ENCODE results near the gene OSGIN1.
A peak's percentile ranks its signal among the peaks of the same experiment; 100 is the strongest.

OSGIN1 gene

DNA sequence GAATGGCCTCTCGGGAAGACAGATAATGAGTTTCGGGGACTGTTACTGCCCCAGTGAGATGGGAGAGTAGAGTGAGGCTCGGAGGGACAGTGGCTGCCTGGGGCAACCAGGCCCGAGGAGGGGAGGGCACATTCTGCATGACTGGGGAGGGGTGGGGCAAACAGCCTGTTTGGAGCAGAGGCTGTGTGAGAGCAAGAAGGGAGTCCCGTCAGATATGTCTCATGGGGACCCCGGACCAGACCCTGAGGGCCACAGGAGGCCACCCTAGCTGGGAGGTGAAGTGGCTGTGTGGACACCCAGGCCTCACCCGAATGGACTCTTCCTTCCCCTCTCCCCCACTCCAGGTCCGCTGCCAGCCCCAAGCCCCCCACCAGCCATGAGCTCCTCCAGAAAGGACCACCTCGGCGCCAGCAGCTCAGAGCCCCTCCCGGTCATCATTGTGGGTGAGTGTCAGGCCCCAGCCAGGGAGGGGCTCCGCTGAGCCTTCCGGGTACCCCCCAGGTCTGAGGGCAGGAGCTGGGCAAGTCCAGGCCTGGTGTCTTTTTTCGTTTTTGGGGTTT, 4.3 kb downstream of the OSGIN1 start:
- no peak for DNase-seq (ENCODE audit: low spot score)

DNA sequence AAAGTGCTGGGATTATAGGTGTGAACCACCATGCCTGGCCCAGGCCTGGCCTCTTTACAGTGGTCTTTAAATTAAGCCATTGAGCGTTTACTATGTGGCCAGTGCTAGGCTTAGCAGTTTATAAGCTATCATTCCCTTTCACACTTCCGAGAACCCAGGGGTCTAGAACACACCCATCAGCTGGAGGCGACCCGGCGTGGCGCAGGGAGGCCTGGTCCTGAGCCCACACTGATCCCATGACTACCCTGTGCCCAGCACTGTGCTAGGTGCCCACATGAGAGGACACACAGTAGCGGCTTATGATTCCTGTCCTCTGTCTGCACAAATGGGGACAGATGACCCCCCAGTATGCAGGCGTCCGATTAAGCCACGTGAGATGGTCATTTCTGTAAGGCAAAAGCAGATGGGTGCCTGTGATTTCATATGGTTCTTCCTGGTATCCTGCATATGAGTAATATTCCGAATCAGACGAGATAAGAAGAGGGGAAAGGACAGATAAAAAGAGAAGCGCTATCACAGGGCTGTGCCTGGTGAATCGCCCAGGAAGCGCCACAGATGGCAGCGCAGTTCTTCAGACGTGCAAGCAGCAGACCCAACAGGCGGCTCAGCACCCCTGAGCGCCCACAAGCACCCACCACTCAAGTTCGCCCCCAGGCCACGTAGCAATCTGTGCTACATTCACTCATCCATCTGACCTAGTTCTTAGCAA, 5.3 kb downstream of the OSGIN1 start:
- no peak for DNase-seq (ENCODE audit: low spot score)

DNA sequence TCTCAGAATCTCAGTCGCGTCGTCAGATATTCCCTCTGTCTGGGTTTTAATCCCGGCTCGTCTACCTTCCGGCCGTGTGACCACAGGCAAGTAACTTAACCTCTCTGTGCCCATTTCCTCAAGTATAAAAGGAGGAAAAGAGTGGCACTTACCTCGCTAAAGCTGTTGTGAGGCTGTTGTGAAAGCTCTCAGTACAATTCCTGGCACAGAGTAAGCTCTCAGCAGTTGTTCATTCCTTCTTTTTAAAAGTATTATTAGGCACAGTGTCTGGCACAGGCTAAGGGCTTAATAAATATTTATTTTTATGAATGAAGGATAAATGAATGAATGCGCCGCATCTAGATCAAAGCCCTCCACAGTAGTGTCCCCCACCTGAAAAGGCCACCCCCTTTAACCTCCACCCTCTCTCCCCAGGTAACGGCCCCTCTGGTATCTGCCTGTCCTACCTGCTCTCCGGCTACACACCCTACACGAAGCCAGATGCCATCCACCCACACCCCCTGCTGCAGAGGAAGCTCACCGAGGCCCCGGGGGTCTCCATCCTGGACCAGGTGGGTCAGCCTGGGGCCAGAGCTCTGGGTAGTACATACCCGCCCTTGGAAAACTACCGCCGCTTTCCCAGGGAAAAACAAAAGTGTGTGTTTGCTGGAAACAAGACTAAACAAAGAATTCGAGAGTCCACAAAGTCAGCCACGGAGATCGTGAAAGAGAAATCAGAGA, 6.0 kb downstream of the OSGIN1 start:
- no peak for DNase-seq (ENCODE audit: low spot score)

DNA sequence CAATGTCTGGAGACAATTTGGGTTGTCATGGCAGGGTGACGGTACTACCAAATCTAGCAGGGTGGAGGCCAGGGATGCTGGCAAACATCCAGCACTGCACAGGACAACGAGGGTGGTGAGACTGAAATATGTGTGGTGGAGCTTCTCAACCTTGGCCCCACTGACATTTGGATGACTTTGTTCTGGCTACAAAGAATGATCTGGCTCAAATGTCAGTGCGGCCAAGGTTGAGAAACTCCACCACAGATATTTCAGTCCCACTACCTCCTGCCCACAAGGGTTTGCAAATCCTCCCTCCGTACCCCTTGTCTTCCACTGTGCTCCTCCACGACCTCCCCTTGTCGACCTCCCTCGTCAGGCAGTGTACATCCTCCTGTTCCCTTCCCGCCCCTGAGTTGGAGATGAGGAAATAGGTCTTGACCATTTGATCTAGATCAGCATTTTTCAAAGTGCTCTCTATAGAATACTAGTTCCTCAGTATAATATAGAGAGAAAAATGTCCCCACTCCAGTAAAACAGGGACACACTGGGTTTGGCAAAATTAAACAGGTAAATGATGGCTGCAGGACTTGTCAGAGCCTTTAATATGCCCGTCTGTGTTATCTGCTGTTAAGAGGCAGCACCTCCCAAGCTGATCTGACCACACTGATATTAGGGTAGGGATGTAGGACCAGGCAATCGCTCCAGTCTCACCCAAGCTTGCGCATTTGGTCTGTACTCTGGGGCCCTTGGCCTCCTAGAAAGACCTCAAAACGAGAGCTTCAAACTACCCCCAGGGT, 6.8 kb downstream of the OSGIN1 start:
- DNase-seq (ENCODE audit: low spot score), result no peak

DNA sequence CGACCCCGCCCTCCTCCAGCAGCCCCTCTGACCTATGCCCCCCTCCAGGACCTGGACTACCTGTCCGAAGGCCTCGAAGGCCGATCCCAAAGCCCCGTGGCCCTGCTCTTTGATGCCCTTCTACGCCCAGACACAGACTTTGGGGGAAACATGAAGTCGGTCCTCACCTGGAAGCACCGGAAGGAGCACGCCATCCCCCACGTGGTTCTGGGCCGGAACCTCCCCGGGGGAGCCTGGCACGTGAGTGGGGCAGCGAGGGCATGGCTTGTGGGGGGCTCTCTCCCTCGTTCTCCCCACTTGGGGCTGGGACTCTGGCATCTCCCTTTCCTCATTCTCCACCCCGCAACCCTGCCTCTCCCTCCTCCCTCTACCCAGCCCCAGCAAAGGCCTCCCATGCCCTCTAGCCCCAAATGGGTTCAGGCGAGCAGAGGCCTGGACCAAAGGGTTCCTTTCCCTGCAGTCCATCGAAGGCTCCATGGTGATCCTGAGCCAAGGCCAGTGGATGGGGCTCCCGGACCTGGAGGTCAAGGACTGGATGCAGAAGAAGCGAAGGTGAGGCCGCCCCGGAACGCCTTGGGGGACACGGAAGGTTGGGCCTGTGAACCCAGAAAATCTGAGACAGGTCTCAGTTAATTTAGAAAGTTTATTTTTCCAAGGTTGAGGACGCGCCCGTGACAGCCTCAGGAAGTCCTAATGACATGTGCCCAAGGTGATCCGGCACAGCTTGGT, 7.6 kb downstream of the OSGIN1 start:
- DNase-seq (ENCODE audit: low spot score), result no peak

DNA sequence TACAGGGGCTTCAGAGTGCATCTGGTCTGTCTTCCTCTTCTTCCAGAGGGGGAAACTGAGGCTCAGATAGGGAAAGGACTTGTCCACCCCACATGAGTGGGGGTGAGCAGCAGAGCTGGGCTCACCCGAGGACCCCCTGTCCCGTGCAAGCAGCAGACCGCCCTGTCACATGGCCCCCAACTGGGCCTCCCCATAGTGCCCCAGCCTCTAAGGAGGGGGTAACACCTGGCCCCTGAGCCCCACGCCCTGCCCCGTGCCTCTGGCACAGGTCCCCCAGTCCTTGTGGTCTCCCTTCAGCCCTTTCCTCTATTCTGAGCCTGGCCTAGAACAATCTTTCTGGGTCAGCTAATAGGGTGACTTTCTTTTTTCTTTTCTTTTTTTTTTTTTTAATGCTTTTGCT, 8.6 kb downstream of the OSGIN1 start:
- DNase-seq (ENCODE audit: low spot score), result no peak

DNA sequence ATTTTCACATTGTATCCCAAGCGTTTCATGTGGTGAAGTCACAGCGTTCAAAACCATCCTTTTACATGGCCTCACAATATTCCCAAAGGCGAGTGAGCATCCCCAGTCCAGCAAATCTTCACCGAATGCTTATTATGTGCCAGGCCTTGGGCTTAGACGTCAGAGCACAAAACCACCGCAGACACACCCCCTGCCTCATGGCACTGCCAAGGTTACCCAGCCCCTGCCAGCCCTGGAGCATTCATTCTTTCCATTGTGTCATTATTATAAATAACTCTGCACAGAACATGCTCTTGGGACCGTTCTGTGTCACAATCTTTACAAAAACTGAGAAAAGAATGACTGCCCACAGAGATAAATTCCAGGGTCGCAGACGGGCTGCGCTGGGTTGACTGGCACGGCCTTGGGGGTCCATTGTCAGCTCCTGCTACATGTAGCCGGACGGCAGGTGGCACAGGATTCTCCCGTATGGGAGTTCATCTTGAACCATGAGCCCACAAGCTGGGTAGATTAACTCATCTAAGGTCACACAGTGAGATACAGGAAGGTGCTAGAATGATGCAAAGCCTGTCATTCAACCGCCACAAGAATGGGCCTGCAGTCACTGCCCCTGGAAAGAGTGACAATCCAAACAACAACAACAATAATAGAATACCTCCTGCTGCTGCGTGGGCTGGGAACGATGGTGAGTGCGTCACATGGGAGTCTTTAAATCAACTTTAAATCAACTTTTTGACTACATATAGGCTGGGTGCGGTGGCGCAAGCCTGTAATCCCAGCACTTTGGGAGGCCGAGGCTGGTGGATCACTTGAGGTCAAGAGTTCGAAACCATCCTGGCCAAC, 10.5 kb downstream of the OSGIN1 start:
- DNase-seq (ENCODE audit: low spot score), result no peak

DNA sequence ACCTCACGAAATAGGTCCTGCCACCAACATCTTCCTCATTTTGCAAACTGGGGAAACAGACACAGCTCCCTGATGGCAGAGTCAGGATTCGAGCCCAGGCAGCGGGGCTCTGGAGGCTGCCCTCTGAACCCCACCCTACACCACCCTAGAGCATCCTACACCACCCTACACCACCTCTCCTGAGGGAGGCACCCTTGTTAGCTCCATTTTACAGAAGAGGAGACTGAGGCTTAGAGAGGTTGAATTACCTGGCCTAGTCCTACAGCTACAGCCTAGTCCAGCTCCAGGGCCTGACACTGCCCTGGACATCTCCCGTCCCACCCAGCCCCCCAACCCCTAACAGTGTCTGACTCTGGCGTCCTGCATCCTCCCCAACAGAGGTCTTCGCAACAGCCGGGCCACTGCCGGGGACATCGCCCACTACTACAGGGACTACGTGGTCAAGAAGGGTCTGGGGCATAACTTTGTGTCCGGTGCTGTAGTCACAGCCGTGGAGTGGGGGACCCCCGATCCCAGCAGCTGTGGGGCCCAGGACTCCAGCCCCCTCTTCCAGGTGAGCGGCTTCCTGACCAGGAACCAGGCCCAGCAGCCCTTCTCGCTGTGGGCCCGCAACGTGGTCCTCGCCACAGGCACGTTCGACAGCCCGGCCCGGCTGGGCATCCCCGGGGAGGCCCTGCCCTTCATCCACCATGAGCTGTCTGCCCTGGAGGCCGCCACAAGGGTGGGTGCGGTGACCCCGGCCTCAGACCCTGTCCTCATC, 11.8 kb downstream of the OSGIN1 start:
- no peak for DNase-seq (ENCODE audit: low spot score)

DNA sequence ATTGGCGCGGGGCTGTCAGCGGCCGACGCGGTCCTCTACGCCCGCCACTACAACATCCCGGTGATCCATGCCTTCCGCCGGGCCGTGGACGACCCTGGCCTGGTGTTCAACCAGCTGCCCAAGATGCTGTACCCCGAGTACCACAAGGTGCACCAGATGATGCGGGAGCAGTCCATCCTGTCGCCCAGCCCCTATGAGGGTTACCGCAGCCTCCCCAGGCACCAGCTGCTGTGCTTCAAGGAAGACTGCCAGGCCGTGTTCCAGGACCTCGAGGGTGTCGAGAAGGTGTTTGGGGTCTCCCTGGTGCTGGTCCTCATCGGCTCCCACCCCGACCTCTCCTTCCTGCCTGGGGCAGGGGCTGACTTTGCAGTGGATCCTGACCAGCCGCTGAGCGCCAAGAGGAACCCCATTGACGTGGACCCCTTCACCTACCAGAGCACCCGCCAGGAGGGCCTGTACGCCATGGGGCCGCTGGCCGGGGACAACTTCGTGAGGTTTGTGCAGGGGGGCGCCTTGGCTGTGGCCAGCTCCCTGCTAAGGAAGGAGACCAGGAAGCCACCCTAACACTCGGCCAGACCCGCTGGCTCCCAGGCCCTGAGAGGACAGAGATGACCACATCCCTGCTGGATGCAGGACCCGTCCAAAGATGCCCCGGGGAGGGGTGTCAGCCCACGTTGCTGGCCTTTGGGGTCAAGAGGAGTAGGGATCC, 12.6 kb downstream of the OSGIN1 start:
- no peak for DNase-seq (ENCODE audit: low spot score)

DNA sequence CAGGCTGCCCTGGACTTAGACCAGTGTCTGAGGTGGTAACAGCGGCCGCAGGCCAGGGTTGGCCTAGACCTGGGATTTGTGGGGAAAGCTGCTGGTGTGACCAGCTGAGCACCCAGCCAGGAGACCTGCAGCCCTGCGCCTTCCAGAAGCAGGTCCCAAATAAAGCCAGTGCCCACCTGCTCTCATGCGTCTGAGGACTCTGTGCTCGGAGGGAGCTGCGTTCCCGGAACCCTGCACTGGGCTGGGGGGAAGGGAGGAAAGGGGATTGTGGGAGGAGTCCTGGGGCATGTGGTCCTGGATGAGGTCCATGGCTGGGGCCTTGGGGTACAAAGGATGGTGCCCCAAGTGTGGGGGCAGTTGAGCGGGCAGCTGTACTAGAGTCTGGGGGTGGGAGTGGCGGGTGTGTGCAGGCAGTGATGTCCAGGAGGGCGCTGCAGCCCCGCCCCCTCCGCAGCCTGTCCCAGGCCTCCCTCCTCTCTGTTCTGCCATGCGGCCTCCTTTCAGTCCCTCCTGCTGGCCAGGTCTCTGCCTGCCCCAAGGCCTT, 13.2 kb downstream of the OSGIN1 start:
- no peak for DNase-seq (ENCODE audit: low spot score)

DNA sequence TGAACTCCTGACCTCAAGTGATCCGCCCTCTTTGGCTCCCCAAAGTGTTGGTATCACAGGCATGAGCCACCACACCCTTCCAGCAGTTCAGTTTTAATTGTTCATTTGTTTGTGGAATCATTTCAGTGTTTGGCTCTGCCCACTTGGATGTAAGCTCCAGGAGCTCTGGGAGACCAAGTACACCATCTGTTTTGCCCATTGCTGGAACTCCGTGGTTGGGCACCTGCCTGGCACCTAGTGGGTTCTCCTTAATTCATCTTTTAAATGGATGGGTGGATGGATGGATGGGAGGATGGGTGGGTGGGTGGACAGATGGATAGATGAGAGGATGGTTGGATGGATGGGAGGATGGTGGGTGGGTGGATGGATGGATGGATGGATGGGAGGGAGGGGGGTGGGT, 14.1 kb downstream of the OSGIN1 start:
- no peak for DNase-seq (ENCODE audit: low spot score)

DNA sequence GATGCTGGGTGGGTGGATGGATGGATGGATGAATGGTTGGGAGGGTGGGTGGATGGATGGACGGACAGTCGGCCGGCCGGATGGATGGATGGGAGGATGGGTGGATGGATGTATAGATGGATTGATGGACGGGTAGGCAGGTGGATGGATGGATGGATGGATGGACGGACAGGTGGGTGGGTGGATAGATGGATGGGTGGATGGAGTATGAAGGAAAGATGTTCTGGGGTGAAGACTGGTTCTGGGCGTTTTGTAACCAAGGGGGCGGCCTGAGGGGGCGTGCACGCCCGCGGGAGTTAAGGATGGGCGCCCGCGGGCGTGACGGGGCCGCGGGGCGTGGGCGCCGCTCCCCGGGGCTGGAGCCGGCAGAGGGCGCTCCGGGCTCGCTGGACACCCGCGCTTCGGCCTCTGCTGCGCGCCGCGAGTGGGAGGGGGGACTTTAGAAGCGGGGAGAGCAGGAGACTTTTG, 14.8 kb downstream of the OSGIN1 start, which contains the start of gene NECAB2:
NECAB2 (plus strand) TSS at position 407 of the 468 bp plus-strand sequence. CDS start 405 bp downstream, outside the sequence.
- DNase-seq (ENCODE audit: low spot score), result peak; percentile 42

DNA sequence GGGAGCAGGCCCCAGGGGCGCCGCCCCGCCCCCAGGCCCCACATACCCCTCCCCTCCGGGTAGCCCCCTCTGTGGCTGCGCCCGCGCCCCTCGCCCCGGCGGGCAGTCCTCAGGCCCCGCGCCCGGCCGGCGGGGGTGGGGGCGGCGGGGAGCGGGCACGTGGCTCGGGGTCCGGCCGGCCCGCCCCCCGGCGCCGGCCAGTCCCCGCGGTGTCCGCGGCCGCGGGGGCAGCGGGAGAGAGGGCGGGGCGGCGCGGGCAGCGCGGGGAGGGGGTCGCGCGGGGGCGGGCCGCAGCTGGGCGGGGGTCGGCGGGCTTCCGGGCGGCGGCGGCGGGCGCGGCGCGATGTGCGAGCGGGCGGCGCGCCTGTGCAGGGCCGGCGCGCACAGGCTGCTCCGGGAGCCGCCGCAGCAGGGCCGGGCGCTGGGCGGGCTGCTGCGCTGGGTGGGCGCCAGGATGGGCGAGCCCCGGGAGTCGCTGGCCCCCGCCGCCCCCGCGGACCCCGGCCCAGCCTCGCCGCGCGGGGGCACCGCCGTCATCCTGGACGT, 15.3 kb downstream of the OSGIN1 start:
- no peak for DNase-seq (ENCODE audit: low spot score)

DNA sequence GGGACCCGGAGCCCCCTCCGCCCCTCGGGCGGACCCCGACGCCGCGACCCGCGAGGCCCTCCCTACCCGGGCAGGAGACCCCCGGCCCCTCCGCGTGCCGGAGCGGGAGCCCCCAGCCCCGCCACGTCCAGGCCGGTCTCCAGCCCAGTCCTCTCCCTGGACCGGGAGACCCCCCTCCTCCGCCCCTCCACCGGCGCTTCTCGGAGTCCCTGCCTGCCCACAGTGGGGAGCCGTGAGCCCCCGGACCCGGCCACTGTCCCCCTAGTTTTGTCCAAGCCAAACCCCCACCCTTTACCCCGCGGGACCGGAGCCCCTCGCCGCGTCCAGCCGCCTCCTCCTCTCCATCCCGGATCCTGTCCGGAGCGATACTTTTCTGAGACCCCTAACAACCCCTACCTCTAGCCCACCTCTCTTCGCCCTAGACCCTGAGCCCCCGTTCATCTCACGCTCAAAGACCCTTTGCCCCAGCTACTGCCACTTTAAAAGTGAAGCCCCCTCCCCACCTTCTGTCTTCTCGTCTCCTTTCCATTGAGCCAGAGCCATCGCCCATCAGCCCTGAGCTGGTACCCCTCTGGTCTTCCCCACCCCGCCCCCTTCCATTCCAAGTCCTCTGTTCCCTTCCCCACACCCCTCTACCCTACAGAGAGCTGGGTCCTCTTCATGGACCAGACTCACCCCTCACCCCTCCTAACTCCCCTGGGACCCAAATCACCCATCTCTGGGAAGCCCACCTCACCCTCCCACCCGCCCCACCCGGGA, 16.0 kb downstream of the OSGIN1 start:
- no peak for DNase-seq (ENCODE audit: low spot score)

DNA sequence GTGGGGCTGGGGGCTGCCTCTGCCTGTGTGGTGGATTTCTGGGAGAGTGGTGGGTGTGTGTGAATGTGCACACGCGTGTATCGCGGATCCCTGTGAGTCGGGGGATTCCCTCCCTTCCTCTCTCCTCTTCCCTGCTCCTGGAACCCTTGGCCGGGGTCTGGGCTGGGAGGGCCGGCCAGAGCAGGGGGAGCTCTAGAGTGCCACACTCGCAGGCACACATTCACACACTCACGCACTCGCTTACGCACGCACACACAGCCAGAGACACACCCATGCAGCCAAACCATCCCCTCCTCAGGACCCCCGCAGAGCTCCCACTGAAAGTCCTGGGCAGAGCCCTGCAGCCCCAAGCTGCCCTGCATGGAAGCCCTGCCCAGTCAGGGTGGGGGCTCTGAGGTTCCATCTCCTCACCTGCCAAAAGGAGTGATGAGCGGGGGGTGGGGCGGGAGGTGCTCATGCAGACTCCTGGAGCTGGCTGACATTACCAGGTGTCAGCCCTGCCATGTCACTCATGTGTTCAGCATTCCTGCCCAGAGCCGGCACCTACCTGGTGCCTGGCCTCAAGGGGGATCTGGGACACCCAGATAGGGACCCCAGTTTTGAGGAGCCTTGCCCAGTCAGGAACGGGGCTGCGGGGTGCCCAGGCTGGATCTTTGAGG, 16.9 kb downstream of the OSGIN1 start:
- DNase-seq (ENCODE audit: low spot score), result no peak

DNA sequence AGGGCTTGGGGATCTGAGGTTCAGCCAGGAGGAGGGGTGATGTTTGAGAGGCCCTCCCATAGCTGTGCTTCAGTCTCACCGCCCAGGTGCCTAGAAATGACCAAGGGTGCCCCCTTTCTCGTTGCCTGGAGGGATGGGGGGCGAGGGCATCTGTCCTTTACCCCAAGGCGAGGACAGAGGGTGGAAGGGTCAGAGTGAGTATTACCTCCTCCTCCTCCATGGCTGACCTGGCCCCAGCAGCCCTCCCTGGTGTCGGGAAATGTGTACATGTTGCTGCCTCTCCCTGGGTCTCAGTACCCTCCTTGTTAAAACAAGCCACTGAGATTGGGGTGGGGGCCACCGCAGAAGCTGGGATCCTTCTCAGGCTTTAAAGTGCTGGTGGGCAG, 17.4 kb downstream of the OSGIN1 start:
- no peak for DNase-seq (ENCODE audit: low spot score)
